ENCODE measurements around the gene ANO6. TPM values are rescaled to one million over a fixed set of nuclear protein-coding genes. Genes with fewer than 3 reads are reported as not detected.

Gene ANO6
- total RNA-seq, 4 donors from 2014 or later = 139 to 167 (median 155) TPM

DNA sequence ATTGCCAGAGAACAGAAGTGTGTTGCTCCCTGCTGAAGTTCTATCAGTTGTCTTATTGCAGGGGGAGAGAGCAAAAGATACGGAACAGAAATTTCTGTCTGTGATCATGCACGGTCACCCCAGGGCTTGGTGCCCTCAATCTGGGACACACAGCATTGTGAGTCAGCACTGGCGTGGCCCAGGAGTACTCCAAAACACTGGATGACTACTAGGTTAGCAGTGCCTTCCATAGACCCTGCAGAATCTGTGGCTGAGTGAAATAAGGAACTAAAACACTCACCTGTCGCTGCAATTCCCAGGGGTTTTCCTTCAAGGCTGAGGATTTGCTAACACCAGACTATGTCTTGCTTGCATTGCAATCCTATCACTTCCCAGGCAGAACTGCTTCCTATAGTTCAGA, 165.5 kb downstream of the ANO6 start:
- TF ChIP-seq, protein P1, sequence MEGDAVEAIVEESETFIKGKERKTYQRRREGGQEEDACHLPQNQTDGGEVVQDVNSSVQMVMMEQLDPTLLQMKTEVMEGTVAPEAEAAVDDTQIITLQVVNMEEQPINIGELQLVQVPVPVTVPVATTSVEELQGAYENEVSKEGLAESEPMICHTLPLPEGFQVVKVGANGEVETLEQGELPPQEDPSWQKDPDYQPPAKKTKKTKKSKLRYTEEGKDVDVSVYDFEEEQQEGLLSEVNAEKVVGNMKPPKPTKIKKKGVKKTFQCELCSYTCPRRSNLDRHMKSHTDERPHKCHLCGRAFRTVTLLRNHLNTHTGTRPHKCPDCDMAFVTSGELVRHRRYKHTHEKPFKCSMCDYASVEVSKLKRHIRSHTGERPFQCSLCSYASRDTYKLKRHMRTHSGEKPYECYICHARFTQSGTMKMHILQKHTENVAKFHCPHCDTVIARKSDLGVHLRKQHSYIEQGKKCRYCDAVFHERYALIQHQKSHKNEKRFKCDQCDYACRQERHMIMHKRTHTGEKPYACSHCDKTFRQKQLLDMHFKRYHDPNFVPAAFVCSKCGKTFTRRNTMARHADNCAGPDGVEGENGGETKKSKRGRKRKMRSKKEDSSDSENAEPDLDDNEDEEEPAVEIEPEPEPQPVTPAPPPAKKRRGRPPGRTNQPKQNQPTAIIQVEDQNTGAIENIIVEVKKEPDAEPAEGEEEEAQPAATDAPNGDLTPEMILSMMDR (IDR thresholded peaks at IDR 0.05; ENCODE audit: low read depth) = no peak

DNA sequence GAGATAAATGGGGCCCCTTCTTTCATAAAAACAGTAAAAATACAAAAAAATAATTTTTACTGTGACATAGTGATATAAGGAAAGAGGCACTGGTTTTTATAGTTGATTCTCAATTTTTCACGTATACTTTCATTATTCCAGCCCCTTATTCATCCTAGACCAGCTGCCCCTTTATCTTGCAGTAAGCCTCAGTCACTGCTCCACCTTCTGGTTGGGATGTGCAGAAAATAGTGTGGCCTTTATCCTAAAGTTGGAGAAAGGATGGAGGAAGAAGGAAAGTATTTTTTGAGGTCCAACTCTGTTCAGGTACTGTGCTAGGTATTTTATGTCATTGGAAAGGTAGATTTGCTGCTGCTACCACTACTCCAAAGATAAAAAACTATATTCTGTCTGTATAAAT, 172.7 kb downstream of the ANO6 start:
- TF ChIP-seq, protein P1 (IDR thresholded peaks at IDR 0.05; ENCODE audit: low read depth) = no peak

DNA sequence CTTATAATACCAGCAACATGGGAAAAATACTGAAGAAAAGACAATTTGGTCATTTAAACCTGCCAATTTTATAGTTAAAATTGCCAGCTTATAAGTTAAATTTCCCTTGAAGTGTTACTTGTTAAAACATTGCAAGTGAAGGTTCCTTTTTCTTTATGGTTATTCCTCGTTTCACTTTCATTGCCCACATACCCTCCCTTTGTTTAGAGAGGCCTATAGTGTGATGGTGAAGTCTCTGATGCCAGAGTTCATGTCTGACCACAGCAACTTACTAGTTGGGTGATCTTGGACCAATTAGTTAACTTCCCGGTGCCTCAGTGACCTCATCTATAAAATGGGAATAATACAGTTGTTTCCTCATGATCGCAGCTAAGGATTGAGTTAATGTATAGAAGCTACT, 173.5 kb downstream of the ANO6 start:
- TF ChIP-seq, protein P1 (IDR thresholded peaks at IDR 0.05; ENCODE audit: low read depth) = no peak

DNA sequence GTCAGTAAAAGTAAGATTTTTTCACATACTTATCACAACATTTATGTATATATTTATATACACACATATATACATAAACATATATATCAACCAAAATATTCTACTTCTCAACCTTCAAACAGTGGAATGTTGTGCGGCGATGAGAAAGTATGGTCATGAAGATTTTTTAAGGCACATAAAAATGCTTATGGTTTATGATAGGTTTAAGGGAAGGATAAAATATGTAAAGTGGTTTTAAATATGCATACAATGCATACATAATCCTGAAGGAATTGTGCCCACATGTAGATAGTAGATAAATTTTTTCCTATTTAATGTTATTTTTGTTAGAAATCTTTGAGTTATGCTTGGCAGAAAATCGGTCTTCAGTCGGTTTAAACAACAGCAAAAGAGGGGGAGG, 182.7 kb downstream of the ANO6 start:
- TF ChIP-seq, protein P1 (IDR thresholded peaks at IDR 0.05; ENCODE audit: low read depth) = no peak

DNA sequence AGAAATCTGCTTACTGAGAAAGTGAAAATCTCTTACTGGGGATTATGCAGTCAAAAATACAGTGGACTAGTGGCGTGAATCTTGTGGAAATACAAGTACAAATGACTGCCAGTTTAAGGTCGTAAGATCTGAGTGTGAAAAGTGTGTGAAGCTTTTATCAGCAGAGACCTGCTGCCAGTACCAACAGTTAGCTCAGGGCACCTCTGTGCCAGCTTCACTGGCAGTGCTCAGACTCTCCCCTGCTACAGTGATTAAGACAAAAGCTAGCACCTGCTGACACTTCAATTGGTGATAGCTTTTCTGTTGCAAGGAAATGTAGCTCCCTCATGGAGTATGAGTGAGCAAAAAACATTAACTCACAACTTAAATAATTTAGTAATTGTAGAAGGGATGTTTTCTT, 185.1 kb downstream of the ANO6 start:
- TF ChIP-seq, protein P1 (IDR thresholded peaks at IDR 0.05; ENCODE audit: low read depth) = no peak

DNA sequence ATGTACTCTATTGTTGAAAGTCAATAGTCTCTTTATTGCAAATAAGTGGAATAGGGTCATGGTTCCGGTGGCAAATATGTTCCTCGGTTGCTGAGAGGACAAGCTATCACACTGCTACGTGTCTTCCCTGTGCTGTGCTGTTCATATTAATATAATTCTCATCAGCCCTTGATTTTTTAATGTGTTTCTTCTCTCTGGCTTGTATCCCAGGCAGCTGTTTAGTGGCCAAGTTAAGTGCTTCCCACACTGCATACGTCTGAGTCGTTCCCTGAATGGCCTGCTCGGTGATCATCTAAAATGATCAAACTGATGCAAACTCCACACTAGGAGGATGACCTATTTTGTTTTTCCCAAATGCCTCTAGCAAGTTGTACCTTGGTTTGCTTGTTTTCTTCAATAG, 186.4 kb downstream of the ANO6 start:
- TF ChIP-seq, protein P1 (IDR thresholded peaks at IDR 0.05; ENCODE audit: low read depth) = no peak

DNA sequence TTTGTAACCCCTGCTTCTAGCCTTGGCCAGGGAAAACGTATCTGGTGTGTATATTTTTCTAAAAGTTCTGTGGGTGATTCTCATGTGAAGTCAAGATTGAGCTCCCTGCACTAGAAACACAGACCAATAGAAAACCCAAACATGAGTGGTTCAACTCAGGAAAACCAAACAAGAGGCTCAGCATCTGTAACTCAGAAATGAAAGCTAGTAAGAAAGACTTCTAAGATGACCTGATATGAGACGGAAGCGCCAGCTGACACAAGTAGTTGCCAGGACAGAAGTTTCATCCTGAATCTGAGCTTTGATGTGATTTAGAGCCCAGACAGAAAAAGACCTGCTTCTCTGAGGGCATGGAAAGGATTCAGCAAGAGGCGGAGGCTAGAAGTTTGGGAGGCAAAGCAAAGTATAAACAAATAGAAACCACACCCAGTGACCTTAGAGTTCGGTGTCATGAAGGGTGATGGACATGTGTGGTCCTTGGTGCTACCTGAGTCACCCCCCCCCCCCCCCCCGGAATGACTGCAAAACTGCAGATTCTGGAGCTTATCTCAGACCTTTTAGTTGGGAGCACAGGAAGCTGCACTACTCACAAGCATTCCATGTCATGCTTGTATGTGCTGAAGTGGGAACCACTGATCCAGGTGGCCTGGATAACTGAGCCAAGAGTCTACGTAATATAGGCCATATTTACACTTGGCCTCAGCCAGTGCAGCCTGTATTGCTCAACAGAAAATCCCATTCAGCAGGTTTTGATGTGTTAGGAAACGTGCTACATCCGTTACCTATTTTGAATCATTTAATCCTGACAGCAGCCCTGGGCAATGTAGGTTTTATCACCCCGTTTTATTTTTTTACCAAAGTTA, 191.3 kb downstream of the ANO6 start:
- TF ChIP-seq, protein P1 (IDR thresholded peaks at IDR 0.05; ENCODE audit: low read depth) = no peak

Measured in subcutaneous adipose tissue (tissue), 4 donors.